IMR-90 (cell line): ENCODE measurements around the gene GABPB1. TPM values are rescaled to one million over a fixed set of nuclear protein-coding genes. Genes with fewer than 3 reads are reported as not detected.

Experiments used
- ATAC-seq: fragments of 200-7000 bp; cut with Tn5 transposase; 2 replicates; pipeline ENCODE4 v1.9.1; 2020; ENCODE audit warnings: low read depth, mild to moderate bottlenecking, moderate library complexity
- BruUV-seq: library from RNA; stranded (reverse); fragments of 400-500 nt; replicated peaks from 2 replicates; lab custom pipeline; 2021; lab: Mats Ljungman, UMichigan
- CTCF ChIA-PET: fragments of 300-600 bp; formaldehyde crosslinking; extraction: SDS; loops from one replicate; lab custom pipeline; 2021; ENCODE audit warnings: antibody characterized with exemption; lab: Yijun Ruan, JAX
- POLR2A ChIA-PET: fragments of 300-600 bp; sonication (Branson Sonifier 250); formaldehyde crosslinking; loops from one replicate; lab custom pipeline; 2022; ENCODE audit warnings: antibody characterized with exemption; ENCODE audit not compliant: unreplicated experiment; lab: Charles Lee
- DNase-seq: peaks from one replicate; pipeline ENCODE4 v3.0.0; 2013
- H2AFZ ChIP-seq: replicated peaks from 2 replicates; pipeline ENCODE3; 2013; ENCODE audit warnings: low read length, mild to moderate bottlenecking; ENCODE audit not compliant: poor library complexity
- H2AK5ac ChIP-seq: 2 replicates; pipeline ENCODE4 v1.6.1; 2013; ENCODE audit warnings: low read depth, low read length, inconsistent platforms
- H2AK9ac ChIP-seq: replicated peaks from 2 replicates; pipeline ENCODE3; 2013; ENCODE audit warnings: mild to moderate bottlenecking, low read depth, low read length, moderate library complexity; ENCODE audit not compliant: poor library complexity
- H2BK120ac ChIP-seq: 2 replicates; pipeline ENCODE4 v1.6.1; 2013; ENCODE audit warnings: low read depth, low read length, inconsistent platforms
- H2BK15ac ChIP-seq: 3 replicates; pipeline ENCODE4 v1.6.1; 2013; ENCODE audit warnings: low read depth, low read length, inconsistent platforms
- H2BK20ac ChIP-seq: 2 replicates; pipeline ENCODE4 v1.6.1; 2013; ENCODE audit warnings: low read depth, mild to moderate bottlenecking, inconsistent platforms, low read length, moderate library complexity
- H2BK5ac ChIP-seq: 2 replicates; pipeline ENCODE4 v1.6.1; 2013; ENCODE audit warnings: mild to moderate bottlenecking, low read depth, low read length, inconsistent platforms; ENCODE audit not compliant: poor library complexity, severe bottlenecking
- H3K14ac ChIP-seq: replicated peaks from 2 replicates; pipeline ENCODE4 v1.6.1; 2013; ENCODE audit warnings: low read depth, low read length, inconsistent platforms
- H3K18ac ChIP-seq: 2 replicates; pipeline ENCODE4 v1.6.1; 2013; ENCODE audit warnings: low read depth, low read length, control low read depth
- H3K23ac ChIP-seq: 2 replicates; pipeline ENCODE4 v1.6.1; 2013; ENCODE audit warnings: low read depth, low read length, inconsistent platforms
- H3K27ac ChIP-seq: 2 replicates; pipeline ENCODE4 v1.5.1; 2013; ENCODE audit warnings: mild to moderate bottlenecking, control low read depth, low read length; ENCODE audit not compliant: insufficient read depth
- H3K27me3 ChIP-seq: 2 replicates; pipeline ENCODE4 v1.6.1; 2013; ENCODE audit warnings: low read length; ENCODE audit not compliant: control insufficient read depth, insufficient read depth
- H3K36me3 ChIP-seq: 2 replicates; pipeline ENCODE4 v1.6.1; 2013; ENCODE audit warnings: low read length, mixed read lengths; ENCODE audit not compliant: control insufficient read depth, insufficient read depth
- H3K4ac ChIP-seq: 2 replicates; pipeline ENCODE4 v1.6.1; 2013; ENCODE audit warnings: low read depth, low read length, inconsistent platforms
- H3K4me1 ChIP-seq: 2 replicates; pipeline ENCODE4 v1.6.1; 2013; ENCODE audit warnings: low read length, mixed read lengths; ENCODE audit not compliant: control insufficient read depth, insufficient read depth
- H3K4me2 ChIP-seq: 2 replicates; pipeline ENCODE4 v1.6.1; 2013; ENCODE audit warnings: low read depth, mild to moderate bottlenecking, control low read depth, low read length, moderate library complexity
- H3K4me3 ChIP-seq: 2 replicates; pipeline ENCODE4 v1.5.1; 2013; ENCODE audit warnings: low read depth, mild to moderate bottlenecking, control low read depth, low read length, moderate library complexity; ENCODE audit not compliant: insufficient read depth
- H3K56ac ChIP-seq: 2 replicates; pipeline ENCODE4 v1.6.1; 2013; ENCODE audit warnings: low read length, inconsistent platforms; ENCODE audit not compliant: insufficient read depth; ENCODE audit errors: extremely low read depth
- H3K79me1 ChIP-seq, 2 experiments: 2 replicates each; pipeline ENCODE4 v1.6.1; 2013; ENCODE audit warnings: low read length in 2 of 2, inconsistent platforms in 1 of 2, low read depth in 1 of 2
- H3K9ac ChIP-seq: 2 replicates; pipeline ENCODE4 v1.6.1; 2013; ENCODE audit warnings: low read depth, low read length, control low read depth
- H3K9me1 ChIP-seq: 2 replicates; pipeline ENCODE4 v1.6.1; 2013; ENCODE audit warnings: low read length, inconsistent platforms; ENCODE audit not compliant: insufficient read depth
- H3K9me3 ChIP-seq: 2 replicates; pipeline ENCODE4 v1.6.1; 2013; ENCODE audit warnings: low read length; ENCODE audit not compliant: control insufficient read depth, insufficient read depth
- H4K20me1 ChIP-seq: 2 replicates; pipeline ENCODE4 v1.6.1; 2013; ENCODE audit warnings: low read length, inconsistent platforms; ENCODE audit not compliant: insufficient read depth
- H4K5ac ChIP-seq: 2 replicates; pipeline ENCODE4 v1.6.1; 2013; ENCODE audit warnings: mild to moderate bottlenecking, low read depth, low read length, control low read depth
- H4K8ac ChIP-seq, 2 experiments: 2 replicates each; pipeline ENCODE4 v1.6.1; 2013; ENCODE audit warnings: low read depth in 2 of 2, low read length in 2 of 2, control low read depth in 1 of 2, inconsistent platforms in 1 of 2
- H4K91ac ChIP-seq: 2 replicates; pipeline ENCODE4 v1.6.1; 2013; ENCODE audit warnings: low read depth, low read length, inconsistent platforms; ENCODE audit not compliant: insufficient read depth
- BHLHE40 ChIP-seq: fragments of 150-350 bp; IDR thresholded peaks from 2 replicates; pipeline ENCODE4 v1.6.1; 2016; ENCODE audit warnings: mild to moderate bottlenecking, low read depth, low read length
- CEBPB ChIP-seq: IDR thresholded peaks from 2 replicates; pipeline ENCODE4 v1.6.1; 2012; ENCODE audit warnings: low read depth, low read length, improper control_type of control experiment
- CHD1 ChIP-seq: IDR thresholded peaks from 2 replicates; pipeline ENCODE4 v1.6.1; 2012; ENCODE audit warnings: low read depth, low read length, improper control_type of control experiment
- CTCF ChIP-seq: conservative IDR thresholded peaks from 2 replicates; pipeline ENCODE4 v1.5.1; 2012; ENCODE audit warnings: mild to moderate bottlenecking, low read depth, low read length, improper control_type of control experiment
- ELK1 ChIP-seq: fragments of 150-350 bp; IDR thresholded peaks from 2 replicates; pipeline ENCODE4 v1.6.1; 2016; ENCODE audit warnings: low read depth, mild to moderate bottlenecking, low read length, moderate library complexity, borderline replicate concordance
- MAFK ChIP-seq: IDR thresholded peaks from 2 replicates; pipeline ENCODE4 v1.6.1; 2012; ENCODE audit warnings: low read depth, low read length, improper control_type of control experiment
- MAZ ChIP-seq: IDR thresholded peaks from 2 replicates; pipeline ENCODE4 v1.6.1; 2012; ENCODE audit warnings: low read depth, mild to moderate bottlenecking, low read length, improper control_type of control experiment, moderate library complexity, borderline replicate concordance
- MXI1 ChIP-seq: IDR thresholded peaks from 2 replicates; pipeline ENCODE4 v1.6.1; 2012; ENCODE audit warnings: low read depth, mild to moderate bottlenecking, low read length, moderate library complexity, borderline replicate concordance
- NFE2L2 ChIP-seq: fragments of 150-350 bp; IDR thresholded peaks from 2 replicates; pipeline ENCODE4 v1.6.1; 2016; ENCODE audit warnings: low read depth, mild to moderate bottlenecking, low read length
- POLR2A ChIP-seq: IDR thresholded peaks from 2 replicates; pipeline ENCODE4 v1.6.1; 2012; ENCODE audit warnings: mild to moderate bottlenecking, low read depth, low read length
- RAD21 ChIP-seq: IDR thresholded peaks from 2 replicates; pipeline ENCODE4 v1.6.1; 2012; ENCODE audit warnings: low read length, improper control_type of control experiment
- RCOR1 ChIP-seq: IDR thresholded peaks from 2 replicates; pipeline ENCODE4 v1.6.1; 2012; ENCODE audit warnings: mild to moderate bottlenecking, low read length, improper control_type of control experiment; ENCODE audit not compliant: insufficient replicate concordance
- RFX5 ChIP-seq: IDR thresholded peaks from 2 replicates; pipeline ENCODE4 v1.8.0; 2012; ENCODE audit warnings: low read depth, mild to moderate bottlenecking, low read length, moderate library complexity
- SMC3 ChIP-seq: fragments of 150-350 bp; IDR thresholded peaks from 2 replicates; pipeline ENCODE4 v1.6.1; 2016; ENCODE audit warnings: low read depth, mild to moderate bottlenecking, antibody characterized with exemption, low read length, moderate library complexity
- USF2 ChIP-seq: fragments of 150-350 bp; IDR thresholded peaks from 2 replicates; pipeline ENCODE4 v1.6.1; 2017; ENCODE audit warnings: mild to moderate bottlenecking, antibody characterized with exemption, low read length, low read depth
- WGBS, 2 experiments: methylation state at CpG; one replicate each; pipeline versions ENCODE4 v1.1.5 to v1.1.7; 2013; ENCODE audit warnings: missing lambda C conversion rate in 2 of 2; ENCODE audit not compliant: insufficient read length in 1 of 2; ENCODE audit errors: extremely low coverage in 2 of 2; 5-methylcytosine and 5-hydroxymethylcytosine counted together
- dilution Hi-C: fragments of 300-500 bp; cut with HindIII; formaldehyde crosslinking; loops from one replicate; pipeline ENCODE4 v1.14.3; 2018; ENCODE audit warnings: low sequenced_read_pairs; ENCODE audit not compliant: unreplicated experiment
- in situ Hi-C: fragments of 300-500 bp; cut with MboI; formaldehyde crosslinking; loops from 3 replicates; pipeline ENCODE4 v1.14.3; 2019; ENCODE audit warnings: low sequenced_read_pairs, inconsistent platforms, mixed read lengths
- intact Hi-C: fragments of 100-400 bp; cut with micrococcal nuclease; formaldehyde crosslinking; loops from 2 replicates; pipeline ENCODE4 v1.10.0; 2022
- polyA plus RNA-seq, 3 experiments: library from polyadenylated mRNA; depleted of rRNA; stranded (reverse); fragments of >200 nt; gene quantifications; 2 replicates each; pipeline ENCODE4 v1.2.3, GENCODE V29; 2012; ENCODE audit warnings: low replicate concordance in 1 of 3
- total RNA-seq: library from RNA; depleted of rRNA; stranded (reverse); fragments of >200 nt; gene quantifications from 2 replicates; pipeline ENCODE4 v1.2.3, GENCODE V29; 2012

GABPB1 gene
- total and polyA plus RNA-seq, 2 of the 4 experiments (the other 2 are of a cell fraction), result 26.3 to 89.3 TPM

GRCh38 chr15:50312636-50313035 lies 42.4 kb downstream of the GABPB1 start:
- WGBS, 2 experiments, result no CpG with 5 or more reads among the region's 2 CpGs
- Histone ChIP-seq H4K20me1 (no peaks in the 10 kb centered on the region), H2BK15ac (no peak overlapping the region), H3K9ac (no peak overlapping the region), H3K36me3 (peaks cover 4% of the 10 kb centered on the region), H3K9me3 (peaks cover 4% of the 10 kb centered on the region; the same call in 1 of the 2 replicates), H3K27ac (no peak overlapping the region), H3K9me1 (no peaks in the 10 kb centered on the region), H2AK5ac (no peak overlapping the region), H3K79me1 (peaks cover 11 to 30% of the 10 kb centered on the region in 2 experiments), H3K18ac (no peak overlapping the region), H3K23ac (no peak overlapping the region), H3K4me2 (no peak overlapping the region), H4K8ac (no peak overlapping the region), H3K14ac (no peak overlapping the region), H2BK5ac (no peak overlapping the region), H2AFZ (no peak overlapping the region), H2BK20ac (no peak overlapping the region), H4K5ac (no peak overlapping the region), H3K56ac (no peak overlapping the region), H2AK9ac (no peak overlapping the region), H2BK120ac (no peak overlapping the region), H3K27me3 (no peaks in the 10 kb centered on the region), H3K4me3 (no peak overlapping the region), H3K4me1 (no peaks in the 10 kb centered on the region), H3K4ac (no peak overlapping the region), H4K91ac (no peak overlapping the region)
- dilution Hi-C loops (no loop called here), in situ Hi-C loops (loop anchor here (25.0 kb wide), 2 partner anchors 900 to 1075 kb away; partner anchors contain the start of gene FGF7), intact Hi-C loops (loop anchor here (10.0 kb wide), 3 partner anchors 888 to 1448 kb away; partner anchors contain the start of gene FGF7)
- no TSS peak for BruUV-seq
- TF ChIP-seq ELK1, result no peak
- TF ChIP-seq RAD21, result no peak
- TF ChIP-seq BHLHE40, result no peak
- TF ChIP-seq MAZ, result no peak
- no peak for TF ChIP-seq SMC3
- no peak for TF ChIP-seq MAFK
- TF ChIP-seq CTCF, result no peak
- no peak for TF ChIP-seq CHD1
- TF ChIP-seq CEBPB, result no peak
- TF ChIP-seq NFE2L2, result no peak
- no peak for TF ChIP-seq USF2
- no peak for TF ChIP-seq MXI1
- TF ChIP-seq RFX5, result no peak
- no peak for TF ChIP-seq RCOR1
- TF ChIP-seq POLR2A, result no peak
- POLR2A ChIA-PET, result no interaction called here
- DNase-seq (no peak), ATAC-seq (no peak)
- CTCF ChIA-PET, result no interaction called here
